Glomerular visceral epithelial cell (primary cell): Measurements from ENCODE around the gene CRTC1.

ENCODE experiments used
- DNase-seq: peaks from one replicate; pipeline ENCODE4 v3.0.0-alpha.2; 2016; ENCODE audit errors: extremely low spot score

CRTC1 gene, protein sequence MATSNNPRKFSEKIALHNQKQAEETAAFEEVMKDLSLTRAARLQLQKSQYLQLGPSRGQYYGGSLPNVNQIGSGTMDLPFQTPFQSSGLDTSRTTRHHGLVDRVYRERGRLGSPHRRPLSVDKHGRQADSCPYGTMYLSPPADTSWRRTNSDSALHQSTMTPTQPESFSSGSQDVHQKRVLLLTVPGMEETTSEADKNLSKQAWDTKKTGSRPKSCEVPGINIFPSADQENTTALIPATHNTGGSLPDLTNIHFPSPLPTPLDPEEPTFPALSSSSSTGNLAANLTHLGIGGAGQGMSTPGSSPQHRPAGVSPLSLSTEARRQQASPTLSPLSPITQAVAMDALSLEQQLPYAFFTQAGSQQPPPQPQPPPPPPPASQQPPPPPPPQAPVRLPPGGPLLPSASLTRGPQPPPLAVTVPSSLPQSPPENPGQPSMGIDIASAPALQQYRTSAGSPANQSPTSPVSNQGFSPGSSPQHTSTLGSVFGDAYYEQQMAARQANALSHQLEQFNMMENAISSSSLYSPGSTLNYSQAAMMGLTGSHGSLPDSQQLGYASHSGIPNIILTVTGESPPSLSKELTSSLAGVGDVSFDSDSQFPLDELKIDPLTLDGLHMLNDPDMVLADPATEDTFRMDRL

DNA sequence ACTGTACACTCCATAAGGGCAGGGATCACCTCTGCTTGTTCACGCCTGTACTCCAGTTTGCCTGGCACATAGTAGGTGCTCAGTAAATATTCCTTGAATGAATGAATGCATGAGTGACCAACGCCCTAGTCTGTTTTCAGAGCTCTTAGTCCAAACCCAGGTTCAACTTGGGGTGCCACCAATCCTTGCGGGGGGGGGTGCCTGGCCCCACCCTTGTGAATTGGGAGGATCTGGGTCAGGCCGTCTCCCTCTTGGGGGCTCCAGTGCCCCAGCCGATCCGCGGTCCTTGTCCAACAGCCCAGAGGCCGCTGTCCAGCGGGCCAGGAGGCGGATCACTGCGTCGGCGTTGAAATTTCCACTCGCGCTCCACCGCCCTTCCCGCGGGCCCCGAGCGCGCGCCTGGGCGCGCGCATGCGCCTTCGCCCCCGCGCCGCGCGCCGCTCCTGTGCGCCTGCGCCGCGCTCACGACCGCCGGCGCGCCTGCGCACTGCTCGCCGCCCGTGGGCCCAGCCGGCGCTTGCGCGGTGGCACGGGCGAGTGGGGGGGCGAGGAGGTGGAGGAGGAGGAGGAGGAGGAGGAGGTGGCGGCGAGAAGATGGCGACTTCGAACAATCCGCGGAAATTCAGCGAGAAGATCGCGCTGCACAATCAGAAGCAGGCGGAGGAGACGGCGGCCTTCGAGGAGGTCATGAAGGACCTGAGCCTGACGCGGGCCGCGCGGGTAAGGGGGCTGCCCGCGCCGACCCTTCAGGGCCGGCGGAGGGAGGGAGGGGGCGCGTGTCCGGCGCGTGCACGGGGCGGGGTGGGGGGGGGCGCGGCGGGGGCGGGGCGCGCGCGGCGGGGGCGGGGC is at the start of gene CRTC1:
Gene CRTC1 (plus strand): TSS at position 572 of the 849 bp plus-strand sequence. CDS start 23 bp downstream, at position 595.
- DNase-seq: peak; percentile 94

DNA sequence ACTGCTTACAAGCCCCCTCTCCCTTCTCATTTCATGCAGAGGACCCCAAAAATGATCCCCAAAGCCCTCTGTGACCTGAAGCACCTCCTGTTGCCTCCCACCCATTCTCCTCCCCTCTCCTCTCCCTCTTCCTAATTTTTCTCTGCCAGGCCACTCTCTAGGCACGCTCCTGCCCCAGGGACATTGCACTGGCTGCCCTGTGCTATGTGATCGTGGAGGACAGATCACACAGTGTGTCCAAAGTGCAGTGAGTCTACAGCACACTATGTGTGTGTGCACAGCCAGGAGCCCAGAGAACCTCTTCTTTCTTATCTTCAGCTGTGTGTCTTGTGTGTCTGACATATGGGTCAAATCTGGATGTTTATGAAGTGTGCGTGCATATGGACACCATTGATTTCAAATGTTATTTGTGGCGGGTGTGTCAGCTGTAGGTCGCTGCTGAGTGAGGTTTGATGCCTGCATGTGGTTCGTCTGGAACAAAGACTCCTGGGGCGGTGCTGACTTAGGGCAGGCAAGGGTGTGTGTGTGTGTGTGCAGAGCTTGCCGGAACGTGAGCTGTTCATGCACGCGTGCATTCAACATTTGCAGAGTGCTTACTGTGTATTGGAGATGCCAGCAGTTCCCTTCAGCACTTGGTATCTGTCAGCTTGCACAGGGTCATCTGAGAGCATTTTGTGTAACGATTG is 48.7 kb upstream of the CRTC1 start:
- DNase-seq: no peak

DNA sequence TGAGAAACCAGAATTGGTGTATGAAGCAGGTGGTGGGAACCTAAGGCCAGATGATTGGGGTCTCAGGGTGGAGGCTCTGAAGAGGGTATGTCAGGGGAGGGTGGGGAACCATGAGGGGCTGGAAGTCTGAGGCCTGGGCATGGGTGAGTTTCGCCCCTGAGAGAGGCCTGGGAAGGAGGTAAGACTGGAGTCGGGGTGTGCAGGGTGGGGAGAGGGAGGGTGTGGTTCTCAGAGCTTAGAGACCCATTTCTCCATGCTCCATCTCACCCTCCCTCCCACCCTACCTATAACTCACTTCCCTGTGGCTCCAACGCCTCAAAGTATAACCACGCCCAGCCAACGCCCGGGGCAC is 47.7 kb upstream of the CRTC1 start:
- no peak for DNase-seq

DNA sequence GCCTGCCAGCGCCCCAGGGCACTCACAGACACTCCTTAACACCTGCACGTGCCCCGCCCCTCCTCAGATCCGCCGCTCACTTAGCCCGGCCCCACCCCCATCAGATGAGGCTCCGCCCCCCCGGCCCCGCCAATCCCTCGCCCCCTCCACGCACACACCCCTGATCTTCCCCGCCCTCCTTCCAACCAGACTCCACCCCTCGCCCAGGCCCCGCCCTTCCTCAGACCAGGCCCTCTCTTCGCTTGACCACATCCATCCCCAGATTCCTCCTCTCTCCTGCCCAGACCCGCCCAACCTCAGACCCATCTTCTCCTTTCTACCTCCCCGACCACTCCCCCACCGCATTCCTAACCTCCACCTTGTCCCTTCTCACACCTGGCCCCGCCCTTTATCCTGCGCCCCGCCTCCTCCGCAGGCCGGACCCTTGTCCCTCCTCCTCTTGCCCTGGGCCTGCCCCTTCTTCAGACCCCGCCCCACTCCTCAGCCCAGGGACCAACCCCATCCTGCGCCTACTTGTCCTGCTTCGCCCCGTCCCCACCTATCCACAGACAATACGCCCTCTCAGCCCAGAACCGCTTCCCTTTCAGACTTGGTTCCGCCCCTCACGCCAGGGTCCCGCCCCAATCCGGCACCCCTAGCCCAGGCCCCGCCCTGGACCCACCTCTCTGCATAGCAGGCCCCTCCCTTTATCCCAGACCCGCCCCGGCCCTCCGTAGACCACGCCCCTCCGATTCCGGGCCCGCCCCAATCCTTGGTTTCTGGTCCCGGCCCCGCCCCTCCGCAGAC is 47.1 kb upstream of the CRTC1 start:
- peak; percentile 98 for DNase-seq

DNA sequence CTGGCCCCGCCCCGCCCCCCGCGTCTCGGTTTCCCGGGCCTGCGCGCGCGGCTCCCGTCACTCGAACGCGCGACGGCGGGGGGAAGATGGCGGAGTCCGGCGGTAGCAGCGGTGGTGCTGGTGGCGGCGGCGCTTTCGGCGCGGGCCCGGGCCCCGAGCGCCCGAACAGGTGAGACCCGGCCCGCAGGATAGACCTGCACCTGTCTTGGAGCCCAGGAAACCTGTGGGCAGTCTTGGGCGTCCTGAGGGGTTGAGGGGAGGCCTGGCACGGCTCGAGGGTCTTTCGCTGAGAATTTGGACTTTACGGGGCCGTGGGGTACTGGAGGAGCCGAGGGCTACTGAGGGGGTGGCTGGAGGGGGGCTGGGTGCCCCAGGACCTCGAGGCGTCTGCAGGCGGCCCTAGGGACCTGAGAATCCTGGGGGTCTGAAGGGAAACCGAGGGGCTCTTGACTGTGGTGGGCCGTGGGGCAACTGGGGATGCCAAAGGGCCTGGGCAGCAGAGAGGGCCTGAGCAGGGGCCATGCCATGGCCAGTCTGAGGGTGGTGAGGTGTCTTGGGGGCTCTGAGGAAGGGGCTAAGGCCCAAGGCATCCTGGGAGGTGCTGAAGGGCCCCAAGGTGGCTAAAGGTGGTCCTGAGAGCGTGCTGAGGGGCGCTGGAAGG is 46.4 kb upstream of the CRTC1 start, which contains the start of gene KLHL26:
Gene KLHL26 (plus strand): TSS at position 60 of the 661 bp plus-strand sequence. CDS start 27 bp downstream, at position 87.
- DNase-seq: no peak

DNA sequence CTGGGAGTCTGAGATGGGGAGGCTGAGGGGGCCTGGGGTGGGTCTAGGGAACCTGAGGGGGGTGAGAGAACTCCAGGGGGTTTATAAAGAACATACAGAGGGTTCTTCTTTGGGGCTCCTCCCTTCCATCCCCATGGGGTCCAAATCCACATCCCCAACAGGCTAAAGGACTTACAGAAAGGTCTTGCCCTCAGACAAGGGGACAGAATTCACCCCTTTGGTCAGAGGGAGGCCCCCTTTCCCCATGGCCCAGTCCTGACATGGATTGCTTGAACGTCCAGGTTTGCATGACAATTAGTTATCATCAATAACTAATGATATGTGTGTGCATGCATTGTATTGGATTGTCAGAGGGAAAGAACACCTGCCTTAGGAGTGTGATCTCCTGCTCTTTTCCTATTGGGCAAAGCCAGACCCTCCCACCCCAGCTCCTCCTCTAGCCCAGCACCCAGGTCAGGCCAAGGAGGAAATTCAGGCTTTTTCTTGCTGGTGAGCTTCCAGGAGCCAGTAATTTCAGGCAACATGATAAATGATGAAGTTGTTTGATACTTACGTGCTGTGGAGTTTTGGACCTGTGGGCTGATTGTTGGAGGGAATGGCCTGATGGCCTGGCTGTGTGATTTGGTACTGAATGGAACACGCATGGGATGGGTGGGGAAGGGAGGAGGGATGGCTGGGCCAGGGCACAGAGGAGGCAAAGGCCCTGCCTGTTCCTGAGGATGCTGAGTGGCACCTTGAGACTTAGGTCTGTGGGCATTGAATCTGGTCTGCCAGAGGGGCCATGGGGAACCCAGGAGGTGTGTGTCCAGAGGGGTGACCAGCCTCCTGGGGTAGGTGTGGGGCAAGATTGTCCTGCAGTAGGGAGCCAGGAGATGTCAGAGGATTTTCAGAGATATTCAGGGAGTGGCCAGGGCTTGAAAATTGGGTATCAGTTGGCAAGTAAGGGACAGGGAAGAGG is 45.5 kb upstream of the CRTC1 start:
- DNase-seq: peak; percentile 32

DNA sequence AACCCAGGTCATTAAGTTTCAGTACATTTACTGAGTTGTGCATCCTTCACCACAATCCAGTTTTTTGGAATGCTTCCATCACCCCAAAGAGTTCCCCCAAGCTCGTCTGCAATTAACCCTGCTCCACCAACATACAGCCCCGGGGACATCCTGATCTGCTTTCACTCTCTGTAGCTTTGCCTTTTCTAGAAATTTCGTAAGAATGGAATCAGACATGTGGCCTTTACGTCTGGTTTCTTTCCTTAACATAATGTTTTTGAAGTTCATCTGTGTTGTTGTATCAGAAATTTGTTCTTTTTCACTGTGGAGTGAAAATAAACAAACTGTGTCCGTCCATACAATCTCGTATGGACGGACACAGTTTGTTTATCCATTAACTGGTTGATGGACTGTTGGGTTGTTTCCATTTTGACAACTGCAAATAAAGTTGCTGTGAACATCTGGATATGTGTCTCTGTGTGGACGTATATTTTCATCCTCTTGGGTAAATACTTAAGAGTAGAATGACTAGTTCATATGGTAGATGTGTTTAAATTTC is 43.7 kb upstream of the CRTC1 start:
- no peak for DNase-seq

DNA sequence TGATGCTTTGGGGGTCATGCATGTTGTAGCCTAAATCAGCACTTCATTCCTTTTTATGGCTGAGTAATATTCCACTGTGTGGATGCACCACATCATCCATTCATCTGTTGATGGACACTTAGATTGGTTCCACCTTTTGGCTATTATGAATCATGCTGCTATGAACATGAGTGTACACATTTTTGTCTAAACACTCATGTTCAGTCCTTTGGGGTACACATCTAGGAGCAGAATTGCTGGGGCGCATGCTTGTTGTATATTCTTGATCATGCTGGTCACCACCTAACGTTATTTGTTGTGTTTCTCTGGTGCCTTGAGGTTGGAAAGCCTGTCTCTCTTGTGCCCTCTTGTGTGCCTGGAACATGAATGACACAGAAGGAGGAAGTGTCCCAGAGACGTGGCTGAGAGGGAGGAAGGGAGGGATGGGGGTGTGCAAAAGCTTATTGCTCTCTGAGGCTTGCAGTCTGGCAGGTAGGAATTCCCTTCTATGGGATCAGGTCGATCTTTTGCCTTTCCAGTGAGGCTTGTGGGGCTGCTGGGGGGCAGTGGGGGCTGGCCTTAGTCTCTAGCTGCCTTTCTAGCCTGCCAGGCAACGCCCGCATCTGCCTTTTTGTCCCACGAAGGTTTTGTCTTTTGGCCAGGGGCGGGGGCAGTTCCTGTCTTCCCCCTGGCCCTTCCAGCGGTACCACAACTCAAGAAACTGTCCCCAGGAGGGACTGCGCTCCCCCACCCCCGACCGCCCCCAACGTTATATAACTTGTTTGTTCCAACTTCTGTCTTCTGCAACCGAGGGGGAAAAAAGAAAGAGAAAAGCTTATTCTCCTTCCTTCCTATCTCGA is 39.1 kb upstream of the CRTC1 start:
- DNase-seq: no peak

DNA sequence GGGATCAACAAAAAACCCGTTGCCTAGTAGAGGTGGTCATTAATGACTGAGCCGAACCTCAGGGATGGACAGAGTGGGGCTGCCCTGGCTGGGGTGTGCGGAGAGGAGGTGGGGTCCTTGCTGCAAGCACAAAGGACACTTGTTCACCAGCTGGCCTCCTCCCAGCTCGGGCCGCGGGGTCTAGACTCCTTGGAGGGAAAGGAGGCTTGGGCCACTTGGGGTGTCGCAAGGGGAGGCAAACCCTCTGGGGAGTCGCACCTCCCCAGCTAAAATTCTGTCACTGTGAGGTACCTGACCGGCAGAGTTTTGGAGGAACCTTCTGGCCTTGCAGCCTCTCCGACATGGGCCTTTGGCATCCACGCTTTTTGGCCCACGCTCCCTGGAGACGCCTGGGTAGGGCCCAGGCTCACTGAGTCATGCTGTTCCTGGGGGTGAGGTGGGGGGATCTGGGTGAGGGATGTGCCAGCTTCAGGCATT is 38.4 kb upstream of the CRTC1 start:
- DNase-seq: no peak

DNA sequence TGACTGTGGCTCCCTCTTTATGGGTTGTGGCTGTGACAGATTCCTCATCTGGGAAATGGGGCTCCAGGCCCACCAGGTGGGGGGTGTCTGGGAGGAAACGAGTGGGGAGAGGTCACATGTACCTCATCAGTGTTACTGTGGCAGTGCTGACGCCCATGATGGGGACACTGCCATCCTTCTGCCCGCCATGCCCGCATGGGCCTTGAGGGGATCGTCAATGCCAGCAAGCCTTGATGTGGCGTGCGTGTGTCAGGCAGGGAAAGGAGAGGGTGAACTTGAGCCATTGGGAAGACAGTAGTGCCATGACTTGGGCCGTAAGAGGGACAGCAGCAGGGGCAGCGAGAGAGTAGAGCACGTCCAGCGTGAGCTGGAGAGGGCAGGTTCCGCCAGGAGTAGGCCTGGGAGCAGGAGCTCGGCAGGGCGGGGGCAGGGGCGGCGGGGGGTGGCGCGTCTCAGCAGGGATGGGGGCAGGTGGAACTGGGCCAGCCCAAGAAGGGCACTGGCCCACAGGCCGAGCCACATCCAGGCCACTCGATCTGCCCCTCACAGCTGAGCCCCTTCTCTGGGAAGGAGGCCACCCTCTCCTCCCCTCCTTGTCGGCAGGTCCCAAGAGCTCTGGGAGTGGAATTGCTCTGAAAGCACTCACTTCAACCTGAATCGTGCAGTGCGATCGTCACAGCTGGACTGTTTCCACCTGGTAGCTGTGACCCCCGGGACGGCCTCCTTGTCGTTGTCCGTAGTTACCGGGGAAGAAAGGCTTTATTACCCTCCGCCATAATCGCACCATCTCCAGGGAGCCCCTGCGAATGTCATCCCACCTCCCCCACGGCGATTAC is 36.7 kb upstream of the CRTC1 start:
- DNase-seq: no peak

DNA sequence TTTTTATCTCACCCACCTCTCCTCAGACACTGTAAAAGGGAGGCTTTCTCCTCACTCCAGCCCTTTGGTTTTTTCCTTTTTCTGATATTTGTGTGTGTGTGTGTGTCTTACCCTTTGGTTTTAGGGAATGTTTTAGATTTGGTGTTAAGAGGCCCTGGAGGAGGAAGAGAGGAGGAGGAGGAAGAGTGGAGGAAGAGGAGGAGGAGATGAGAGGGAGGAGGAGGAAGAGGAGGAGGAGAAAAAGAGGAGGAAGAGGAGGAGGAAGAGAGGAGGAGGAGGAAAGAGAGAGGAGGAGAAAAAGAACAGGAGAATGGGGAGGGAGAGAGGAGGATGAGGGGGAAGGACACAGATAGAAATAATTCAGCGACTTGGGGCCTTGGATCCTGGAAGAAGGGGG is 36.1 kb upstream of the CRTC1 start:
- no peak for DNase-seq

DNA sequence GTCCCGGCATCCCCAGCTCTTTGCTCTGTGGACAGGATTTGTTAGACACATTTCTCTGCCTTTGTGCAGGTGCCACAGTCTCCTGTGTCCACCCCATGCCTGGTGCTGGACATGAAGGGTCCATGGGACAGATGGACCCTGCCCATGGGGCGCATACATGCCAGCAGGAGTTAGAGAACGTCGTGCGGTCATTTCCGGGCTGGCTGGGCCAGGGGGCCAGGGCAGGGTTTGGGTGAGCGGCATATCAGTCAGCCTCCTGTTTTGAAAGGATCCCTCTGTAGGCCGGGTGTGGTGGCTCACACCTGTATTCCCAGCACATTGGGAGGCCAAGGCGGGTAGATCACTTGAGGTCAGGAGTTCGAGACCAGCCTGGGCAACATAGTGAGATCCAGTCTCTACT is 35.7 kb upstream of the CRTC1 start:
- DNase-seq: no peak

DNA sequence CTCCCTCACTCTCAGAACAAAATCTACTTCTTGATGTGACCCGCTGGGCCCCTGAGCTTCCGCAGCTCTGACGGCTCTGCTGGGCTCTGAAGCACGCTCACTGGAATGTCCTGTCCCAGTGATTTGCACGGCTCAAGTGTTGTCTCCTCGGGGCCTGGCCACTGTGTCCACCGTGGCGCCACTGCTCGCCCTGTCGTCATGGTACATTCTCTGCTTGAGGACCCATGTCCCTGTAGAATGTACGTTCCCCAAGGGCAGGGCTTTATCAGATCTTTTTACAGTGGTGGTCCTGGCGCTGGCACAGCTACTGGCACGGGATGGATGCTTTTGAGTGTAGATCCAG is 34.5 kb upstream of the CRTC1 start:
- no peak for DNase-seq

DNA sequence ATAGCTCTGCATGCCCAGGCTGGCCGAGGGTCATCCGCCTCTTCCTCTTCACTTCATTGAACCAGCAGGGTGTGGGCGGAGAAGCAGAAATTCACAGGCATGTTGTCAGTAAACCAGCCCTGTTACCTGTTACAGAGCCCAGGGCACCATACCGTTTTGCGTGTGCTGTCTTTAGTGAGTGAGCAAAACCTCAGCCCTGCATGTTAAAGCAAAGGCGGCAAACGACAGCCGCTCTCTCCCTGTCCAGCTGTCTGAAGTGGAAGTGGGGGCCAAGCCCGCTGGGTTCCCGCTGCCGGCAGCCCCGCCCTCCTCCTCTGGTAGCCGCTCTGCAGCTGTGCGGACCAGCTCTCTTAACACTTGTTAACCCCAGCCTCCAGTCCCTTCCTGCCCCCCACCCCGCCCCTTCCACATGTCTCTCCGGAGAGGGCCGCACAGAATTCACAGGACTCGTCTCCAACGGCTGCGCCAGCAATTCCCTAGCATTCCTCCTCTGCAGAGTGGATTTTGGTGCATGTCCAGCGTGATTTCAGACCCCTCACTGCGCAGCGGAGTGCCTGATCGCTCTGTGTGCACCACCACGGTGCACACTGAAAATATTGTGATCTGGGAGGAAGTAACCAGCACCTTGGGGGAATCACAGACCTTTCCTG is 34.0 kb upstream of the CRTC1 start:
- peak; percentile 19 for DNase-seq

DNA sequence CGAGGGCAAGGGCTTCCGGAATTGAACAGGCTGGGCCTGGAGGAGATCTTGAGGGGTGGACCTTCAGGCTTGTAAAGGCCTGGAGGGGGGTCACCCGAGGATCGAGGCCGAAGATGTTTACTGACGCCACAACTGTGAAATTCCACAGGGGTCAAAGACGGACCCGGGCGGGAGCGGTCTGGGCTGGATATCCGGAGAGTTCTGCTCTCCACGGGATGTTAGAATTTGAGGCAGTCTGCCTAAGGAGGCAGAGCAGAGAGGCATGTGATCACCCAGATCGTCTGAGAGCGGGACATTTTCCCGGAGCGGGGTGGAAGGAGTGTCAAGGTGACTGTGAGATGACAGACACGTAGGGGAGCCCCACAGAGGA is 33.5 kb upstream of the CRTC1 start:
- DNase-seq: no peak

DNA sequence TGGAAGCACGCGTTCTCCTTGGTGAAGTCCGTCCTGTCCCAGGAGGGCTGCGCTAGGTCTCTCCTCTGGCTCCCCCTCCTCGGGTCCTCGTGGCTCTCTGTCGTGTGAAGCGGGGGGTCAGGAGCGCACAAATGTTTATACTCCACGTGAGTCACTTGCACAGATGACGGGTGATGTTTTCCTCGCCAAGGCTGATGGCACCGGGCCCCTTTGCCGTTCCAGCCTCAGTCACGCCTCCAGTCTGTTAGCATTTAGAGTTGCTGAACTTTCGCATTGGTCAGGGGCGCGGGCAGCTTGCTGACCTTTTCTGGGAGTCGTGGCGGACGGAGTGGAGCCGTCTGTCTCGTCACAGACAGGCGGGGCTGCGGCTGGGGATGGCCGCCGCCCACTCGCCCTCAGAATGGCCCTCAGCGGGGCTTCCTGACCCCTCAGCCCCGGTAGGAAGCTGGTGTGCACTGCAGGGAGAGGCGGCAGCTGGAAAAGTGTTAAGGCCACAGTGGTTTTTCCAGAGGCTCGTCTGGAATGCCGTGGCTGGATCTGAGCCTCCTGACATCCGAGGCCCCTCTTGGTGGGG is 32.9 kb upstream of the CRTC1 start:
- no peak for DNase-seq
